Measurements from ENCODE around the gene TMEM229B. TPM values are rescaled to one million over a fixed set of nuclear protein-coding genes. Genes with fewer than 3 reads are reported as not detected.

Gene TMEM229B

GRCh38 chr14:67421356-67422224 lies 66.9 kb downstream of the TMEM229B start:
- H3K4ac ChIP-seq (ENCODE audit: low read depth in 1 of 2, low read length in 2 of 2) = no peak overlapping the region
- no peak overlapping the region for H3K14ac ChIP-seq (ENCODE audit: low read length in 2 of 2)
- no peak overlapping the region for H3K4me2 ChIP-seq (ENCODE audit: low read length, poor library complexity, severe bottlenecking)
- no peaks in the 10 kb centered on the region for H3K36me3 ChIP-seq (ENCODE audit: control insufficient read depth in 1 of 2, insufficient read depth in 2 of 2, low read depth in 1 of 2, low read length in 2 of 2)
- H4K91ac ChIP-seq (ENCODE audit: low read length) = no peak overlapping the region
- H2BK15ac ChIP-seq (ENCODE audit: low read depth, poor library complexity, severe bottlenecking) = peak overlapping the region; percentile 37
- H2BK5ac ChIP-seq (ENCODE audit: low read depth, low read length, poor library complexity, severe bottlenecking) = no peak overlapping the region
- no peak for DNase-seq
- H3K9me3 ChIP-seq (ENCODE audit: control insufficient read depth, low read length) = no peaks in the 10 kb centered on the region
- no peak overlapping the region for H2BK120ac ChIP-seq (ENCODE audit: low read depth, low read length)
- H3K27me3 ChIP-seq (ENCODE audit: control insufficient read depth in 1 of 2, insufficient read depth in 1 of 2, low read length in 2 of 2) = peaks cover 3 to 14% of the 10 kb centered on the region in 2 experiments
- H3K4me1 ChIP-seq (ENCODE audit: control insufficient read depth, insufficient read depth, low read depth, low read length) = peaks cover 3% of the 10 kb centered on the region
- no peak overlapping the region for H2AFZ ChIP-seq (ENCODE audit: low read depth, low read length)
- no peak overlapping the region for H4K8ac ChIP-seq (ENCODE audit: low read length)
- no peak overlapping the region for H3K18ac ChIP-seq (ENCODE audit: low read depth in 1 of 2, low read length in 2 of 2)
- H3K79me1 ChIP-seq (replicated peaks; ENCODE audit: low read length, poor library complexity, severe bottlenecking) = no peaks in the 10 kb centered on the region
- no peak overlapping the region for H3K9ac ChIP-seq (ENCODE audit: low read length)
- H2AK5ac ChIP-seq (ENCODE audit: low read length, severe bottlenecking) = no peak overlapping the region
- H3K23ac ChIP-seq (ENCODE audit: low read length in 2 of 2) = no peak overlapping the region
- no peak overlapping the region for H2BK12ac ChIP-seq (ENCODE audit: low read length in 2 of 2)
- H3K4me3 ChIP-seq (ENCODE audit: insufficient read depth in 1 of 2, low read depth in 1 of 2, low read length in 2 of 2) = no peak overlapping the region
- no peak overlapping the region for H3K27ac ChIP-seq (ENCODE audit: low read length, poor library complexity, severe bottlenecking)
- 92% methylated on average over 11 of the region's 11 CpGs for WGBS

Small RNA genes lying within 50 kb of the gene (small RNA-seq; reads per million reads assigned to genes)
- gene MIR5694 (ENCODE audit: low read depth) = not detected

Data from mesenchymal stem cell (in vitro differentiated cells and primary cell).